HEK293 (cell line): ENCODE measurements around the gene SYNJ1.
A peak's percentile ranks its signal among the peaks of the same experiment; 100 is the strongest.

Experiments used
- HOXA7 ChIP-seq: sonication (generic); formaldehyde crosslinking; IDR thresholded peaks from 2 replicates; pipeline ENCODE4 v1.8.1; 2022; ENCODE audit warnings: missing genetic modification reagents, borderline replicate concordance
- KLF1 ChIP-seq: fragments of 450-650 bp; formaldehyde crosslinking; IDR thresholded peaks from 2 replicates; pipeline ENCODE4 v1.5.1; 2016; ENCODE audit warnings: missing biosample characterization, missing genetic modification characterization
- KLF7 ChIP-seq: fragments of 450-650 bp; formaldehyde crosslinking; IDR thresholded peaks from 2 replicates; pipeline ENCODE4 v1.5.1; 2016; ENCODE audit warnings: missing biosample characterization, missing genetic modification characterization, borderline replicate concordance
- KLF9 ChIP-seq: fragments of 450-650 bp; formaldehyde crosslinking; IDR thresholded peaks from 2 replicates; pipeline ENCODE4 v1.5.1; 2016; ENCODE audit warnings: missing biosample characterization, missing genetic modification characterization, low read depth
- SALL2 ChIP-seq: fragments of 450-650 bp; formaldehyde crosslinking; IDR thresholded peaks from 2 replicates; pipeline ENCODE4 v1.5.0; 2017; ENCODE audit warnings: missing biosample characterization, mild to moderate bottlenecking, missing genetic modification characterization, borderline replicate concordance
- TCF7L2 ChIP-seq: IDR thresholded peaks from 2 replicates; pipeline ENCODE4 v1.6.1; 2011; ENCODE audit warnings: low read depth, mild to moderate bottlenecking, inconsistent platforms, low read length, moderate library complexity, borderline replicate concordance
- ZBTB1 ChIP-seq: fragments of 450-650 bp; formaldehyde crosslinking; IDR thresholded peaks from 2 replicates; pipeline ENCODE4 v1.5.1; 2016; ENCODE audit warnings: missing biosample characterization, missing genetic modification characterization
- ZBTB17 ChIP-seq: fragments of 450-650 bp; formaldehyde crosslinking; IDR thresholded peaks from 2 replicates; pipeline ENCODE4 v1.5.1; 2016; ENCODE audit warnings: missing biosample characterization, missing genetic modification characterization
- ZBTB20 ChIP-seq: fragments of 450-650 bp; formaldehyde crosslinking; IDR thresholded peaks from 2 replicates; pipeline ENCODE4 v1.5.1; 2016; ENCODE audit warnings: missing biosample characterization, missing genetic modification characterization
- ZEB2 ChIP-seq: fragments of 450-650 bp; formaldehyde crosslinking; IDR thresholded peaks from 2 replicates; pipeline ENCODE4 v1.5.1; 2016; ENCODE audit warnings: missing biosample characterization, missing genetic modification characterization
- ZIC2 ChIP-seq: fragments of 450-650 bp; formaldehyde crosslinking; IDR thresholded peaks from 2 replicates; pipeline ENCODE4 v1.5.1; 2016; ENCODE audit warnings: missing biosample characterization, missing genetic modification characterization
- ZNF114 ChIP-seq: fragments of 450-650 bp; formaldehyde crosslinking; IDR thresholded peaks from 2 replicates; pipeline ENCODE4 v1.5.0; 2017; ENCODE audit warnings: missing biosample characterization, missing genetic modification characterization
- ZNF133 ChIP-seq: fragments of 450-650 bp; formaldehyde crosslinking; IDR thresholded peaks from 2 replicates; pipeline ENCODE4 v1.5.1; 2016; ENCODE audit warnings: missing biosample characterization, missing genetic modification characterization
- ZNF138 ChIP-seq: fragments of 450-650 bp; formaldehyde crosslinking; IDR thresholded peaks from 2 replicates; pipeline ENCODE4 v1.5.1; 2016; ENCODE audit warnings: missing biosample characterization, missing genetic modification characterization, borderline replicate concordance
- ZNF292 ChIP-seq: fragments of 450-650 bp; formaldehyde crosslinking; IDR thresholded peaks from 2 replicates; pipeline ENCODE4 v1.5.1; 2016; ENCODE audit warnings: low read depth, missing biosample characterization, missing genetic modification characterization, borderline replicate concordance
- ZNF335 ChIP-seq: fragments of 450-650 bp; formaldehyde crosslinking; conservative IDR thresholded peaks from 2 replicates; pipeline ENCODE4 v1.5.1; 2016; ENCODE audit warnings: missing biosample characterization, missing genetic modification characterization
- ZNF510 ChIP-seq: fragments of 450-650 bp; formaldehyde crosslinking; IDR thresholded peaks from 2 replicates; pipeline ENCODE4 v1.5.1; 2018; ENCODE audit warnings: mild to moderate bottlenecking, missing genetic modification characterization, missing biosample characterization; ENCODE audit not compliant: insufficient replicate concordance
- ZNF514 ChIP-seq: fragments of 450-650 bp; formaldehyde crosslinking; IDR thresholded peaks from 2 replicates; pipeline ENCODE4 v1.5.1; 2016; ENCODE audit warnings: missing biosample characterization, missing genetic modification characterization
- ZNF521 ChIP-seq: fragments of 450-650 bp; formaldehyde crosslinking; IDR thresholded peaks from 2 replicates; pipeline ENCODE4 v1.5.1; 2017; ENCODE audit warnings: missing biosample characterization, mild to moderate bottlenecking, missing genetic modification characterization
- ZNF560 ChIP-seq: fragments of 450-650 bp; formaldehyde crosslinking; IDR thresholded peaks from 2 replicates; pipeline ENCODE4 v1.5.1; 2017; ENCODE audit warnings: missing biosample characterization, missing genetic modification characterization, borderline replicate concordance
- ZNF596 ChIP-seq: fragments of 450-650 bp; IDR thresholded peaks from 2 replicates; pipeline ENCODE4 v1.5.0; 2018; ENCODE audit warnings: missing biosample characterization, mild to moderate bottlenecking, missing genetic modification characterization, moderate library complexity
- ZNF600 ChIP-seq: fragments of 450-650 bp; formaldehyde crosslinking; IDR thresholded peaks from 2 replicates; pipeline ENCODE4 v1.5.1; 2016; ENCODE audit warnings: missing biosample characterization, missing genetic modification characterization
- ZNF791 ChIP-seq: fragments of 450-650 bp; formaldehyde crosslinking; IDR thresholded peaks from 2 replicates; pipeline ENCODE4 v1.5.1; 2016; ENCODE audit warnings: missing biosample characterization, missing genetic modification characterization
- TF ChIP-seq, protein P1 (sequence below): fragments of 450-650 bp; formaldehyde crosslinking; IDR thresholded peaks from 2 replicates; pipeline ENCODE4 v1.5.1; 2016; ENCODE audit warnings: missing biosample characterization, missing genetic modification characterization
- TF ChIP-seq, protein P2 (sequence below): fragments of 450-650 bp; formaldehyde crosslinking; IDR thresholded peaks from 2 replicates; pipeline ENCODE4 v1.5.1; 2016; ENCODE audit warnings: missing biosample characterization, missing genetic modification characterization
- TF ChIP-seq, protein P3 (sequence below): fragments of 450-650 bp; formaldehyde crosslinking; IDR thresholded peaks from 2 replicates; pipeline ENCODE4 v1.5.1; 2017; ENCODE audit warnings: missing biosample characterization, missing genetic modification characterization
- TF ChIP-seq, protein P4 (sequence below): fragments of 450-650 bp; formaldehyde crosslinking; IDR thresholded peaks from 2 replicates; pipeline ENCODE4 v1.5.1; 2016; ENCODE audit warnings: missing biosample characterization, missing genetic modification characterization
- TF ChIP-seq, protein P5 (sequence below): fragments of 450-650 bp; formaldehyde crosslinking; IDR thresholded peaks from 2 replicates; pipeline ENCODE4 v1.5.1; 2016; ENCODE audit warnings: missing biosample characterization, missing genetic modification characterization, low read depth
- TF ChIP-seq, protein P6 (sequence below): sonication (generic); formaldehyde crosslinking; IDR thresholded peaks from 2 replicates; pipeline ENCODE4 v1.8.1; 2022; ENCODE audit warnings: mild to moderate bottlenecking, moderate library complexity, missing genetic modification reagents

The SYNJ1 gene

DNA sequence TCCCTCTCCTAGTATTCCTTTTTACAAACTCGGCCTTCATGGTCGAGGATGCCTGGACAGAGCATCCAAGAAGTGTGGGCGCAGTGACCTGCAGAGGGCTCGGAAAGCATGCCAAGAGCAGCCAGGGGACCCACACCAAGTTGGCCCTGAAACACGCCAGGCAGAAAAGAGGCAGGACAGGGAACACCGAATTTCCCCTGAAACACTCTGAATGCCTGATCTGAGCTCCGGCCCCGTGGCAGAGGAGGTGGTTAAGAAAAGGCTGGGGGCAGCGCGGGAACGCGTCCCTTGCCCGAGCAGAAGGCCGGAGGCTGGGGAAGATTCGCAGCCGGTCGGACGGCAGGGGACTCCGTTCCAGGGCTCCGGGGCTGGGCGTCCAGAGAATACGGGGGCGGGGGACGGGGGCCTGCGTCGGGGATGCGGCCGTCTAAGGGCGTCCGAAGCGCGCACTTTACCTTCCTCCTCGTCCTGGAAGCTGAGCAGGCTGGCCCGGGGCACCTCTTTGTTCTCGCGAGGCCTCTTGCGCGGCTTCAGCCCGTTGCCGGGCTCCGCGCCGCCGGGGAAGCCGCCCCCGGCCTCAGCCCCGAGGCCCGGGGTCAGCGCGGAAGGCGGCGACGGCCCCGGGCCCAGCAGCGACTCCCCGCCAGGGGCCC, 43.2 kb upstream of the SYNJ1 start (continued):
- TF ChIP-seq, protein P1, sequence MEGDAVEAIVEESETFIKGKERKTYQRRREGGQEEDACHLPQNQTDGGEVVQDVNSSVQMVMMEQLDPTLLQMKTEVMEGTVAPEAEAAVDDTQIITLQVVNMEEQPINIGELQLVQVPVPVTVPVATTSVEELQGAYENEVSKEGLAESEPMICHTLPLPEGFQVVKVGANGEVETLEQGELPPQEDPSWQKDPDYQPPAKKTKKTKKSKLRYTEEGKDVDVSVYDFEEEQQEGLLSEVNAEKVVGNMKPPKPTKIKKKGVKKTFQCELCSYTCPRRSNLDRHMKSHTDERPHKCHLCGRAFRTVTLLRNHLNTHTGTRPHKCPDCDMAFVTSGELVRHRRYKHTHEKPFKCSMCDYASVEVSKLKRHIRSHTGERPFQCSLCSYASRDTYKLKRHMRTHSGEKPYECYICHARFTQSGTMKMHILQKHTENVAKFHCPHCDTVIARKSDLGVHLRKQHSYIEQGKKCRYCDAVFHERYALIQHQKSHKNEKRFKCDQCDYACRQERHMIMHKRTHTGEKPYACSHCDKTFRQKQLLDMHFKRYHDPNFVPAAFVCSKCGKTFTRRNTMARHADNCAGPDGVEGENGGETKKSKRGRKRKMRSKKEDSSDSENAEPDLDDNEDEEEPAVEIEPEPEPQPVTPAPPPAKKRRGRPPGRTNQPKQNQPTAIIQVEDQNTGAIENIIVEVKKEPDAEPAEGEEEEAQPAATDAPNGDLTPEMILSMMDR, result peak; percentile 56; the same call in 1 of the 2 replicates
- TF ChIP-seq ZNF510, result no peak
- no peak for TF ChIP-seq HOXA7
- no peak for TF ChIP-seq ZNF791
- no peak for TF ChIP-seq KLF7 (tag by site-specific recombination)
- TF ChIP-seq KLF1 (tag by site-specific recombination), result no peak
- TF ChIP-seq, protein P2, sequence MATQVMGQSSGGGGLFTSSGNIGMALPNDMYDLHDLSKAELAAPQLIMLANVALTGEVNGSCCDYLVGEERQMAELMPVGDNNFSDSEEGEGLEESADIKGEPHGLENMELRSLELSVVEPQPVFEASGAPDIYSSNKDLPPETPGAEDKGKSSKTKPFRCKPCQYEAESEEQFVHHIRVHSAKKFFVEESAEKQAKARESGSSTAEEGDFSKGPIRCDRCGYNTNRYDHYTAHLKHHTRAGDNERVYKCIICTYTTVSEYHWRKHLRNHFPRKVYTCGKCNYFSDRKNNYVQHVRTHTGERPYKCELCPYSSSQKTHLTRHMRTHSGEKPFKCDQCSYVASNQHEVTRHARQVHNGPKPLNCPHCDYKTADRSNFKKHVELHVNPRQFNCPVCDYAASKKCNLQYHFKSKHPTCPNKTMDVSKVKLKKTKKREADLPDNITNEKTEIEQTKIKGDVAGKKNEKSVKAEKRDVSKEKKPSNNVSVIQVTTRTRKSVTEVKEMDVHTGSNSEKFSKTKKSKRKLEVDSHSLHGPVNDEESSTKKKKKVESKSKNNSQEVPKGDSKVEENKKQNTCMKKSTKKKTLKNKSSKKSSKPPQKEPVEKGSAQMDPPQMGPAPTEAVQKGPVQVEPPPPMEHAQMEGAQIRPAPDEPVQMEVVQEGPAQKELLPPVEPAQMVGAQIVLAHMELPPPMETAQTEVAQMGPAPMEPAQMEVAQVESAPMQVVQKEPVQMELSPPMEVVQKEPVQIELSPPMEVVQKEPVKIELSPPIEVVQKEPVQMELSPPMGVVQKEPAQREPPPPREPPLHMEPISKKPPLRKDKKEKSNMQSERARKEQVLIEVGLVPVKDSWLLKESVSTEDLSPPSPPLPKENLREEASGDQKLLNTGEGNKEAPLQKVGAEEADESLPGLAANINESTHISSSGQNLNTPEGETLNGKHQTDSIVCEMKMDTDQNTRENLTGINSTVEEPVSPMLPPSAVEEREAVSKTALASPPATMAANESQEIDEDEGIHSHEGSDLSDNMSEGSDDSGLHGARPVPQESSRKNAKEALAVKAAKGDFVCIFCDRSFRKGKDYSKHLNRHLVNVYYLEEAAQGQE, result peak; percentile 10; the same call in 1 of the 2 replicates
- TF ChIP-seq, protein P3, sequence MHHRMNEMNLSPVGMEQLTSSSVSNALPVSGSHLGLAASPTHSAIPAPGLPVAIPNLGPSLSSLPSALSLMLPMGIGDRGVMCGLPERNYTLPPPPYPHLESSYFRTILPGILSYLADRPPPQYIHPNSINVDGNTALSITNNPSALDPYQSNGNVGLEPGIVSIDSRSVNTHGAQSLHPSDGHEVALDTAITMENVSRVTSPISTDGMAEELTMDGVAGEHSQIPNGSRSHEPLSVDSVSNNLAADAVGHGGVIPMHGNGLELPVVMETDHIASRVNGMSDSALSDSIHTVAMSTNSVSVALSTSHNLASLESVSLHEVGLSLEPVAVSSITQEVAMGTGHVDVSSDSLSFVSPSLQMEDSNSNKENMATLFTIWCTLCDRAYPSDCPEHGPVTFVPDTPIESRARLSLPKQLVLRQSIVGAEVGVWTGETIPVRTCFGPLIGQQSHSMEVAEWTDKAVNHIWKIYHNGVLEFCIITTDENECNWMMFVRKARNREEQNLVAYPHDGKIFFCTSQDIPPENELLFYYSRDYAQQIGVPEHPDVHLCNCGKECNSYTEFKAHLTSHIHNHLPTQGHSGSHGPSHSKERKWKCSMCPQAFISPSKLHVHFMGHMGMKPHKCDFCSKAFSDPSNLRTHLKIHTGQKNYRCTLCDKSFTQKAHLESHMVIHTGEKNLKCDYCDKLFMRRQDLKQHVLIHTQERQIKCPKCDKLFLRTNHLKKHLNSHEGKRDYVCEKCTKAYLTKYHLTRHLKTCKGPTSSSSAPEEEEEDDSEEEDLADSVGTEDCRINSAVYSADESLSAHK, result no peak
- no peak for TF ChIP-seq ZNF514
- TF ChIP-seq ZNF138, result no peak
- TF ChIP-seq ZNF335, result peak; percentile 95
- no peak for TF ChIP-seq ZNF114 (tag by site-specific recombination)
- TF ChIP-seq, protein P4, sequence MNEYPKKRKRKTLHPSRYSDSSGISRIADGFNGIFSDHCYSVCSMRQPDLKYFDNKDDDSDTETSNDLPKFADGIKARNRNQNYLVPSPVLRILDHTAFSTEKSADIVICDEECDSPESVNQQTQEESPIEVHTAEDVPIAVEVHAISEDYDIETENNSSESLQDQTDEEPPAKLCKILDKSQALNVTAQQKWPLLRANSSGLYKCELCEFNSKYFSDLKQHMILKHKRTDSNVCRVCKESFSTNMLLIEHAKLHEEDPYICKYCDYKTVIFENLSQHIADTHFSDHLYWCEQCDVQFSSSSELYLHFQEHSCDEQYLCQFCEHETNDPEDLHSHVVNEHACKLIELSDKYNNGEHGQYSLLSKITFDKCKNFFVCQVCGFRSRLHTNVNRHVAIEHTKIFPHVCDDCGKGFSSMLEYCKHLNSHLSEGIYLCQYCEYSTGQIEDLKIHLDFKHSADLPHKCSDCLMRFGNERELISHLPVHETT, result no peak
- TF ChIP-seq ZBTB17 (tag by site-specific recombination), result peak; percentile 88
- no peak for TF ChIP-seq SALL2
- TF ChIP-seq TCF7L2, result no peak
- TF ChIP-seq, protein P5, sequence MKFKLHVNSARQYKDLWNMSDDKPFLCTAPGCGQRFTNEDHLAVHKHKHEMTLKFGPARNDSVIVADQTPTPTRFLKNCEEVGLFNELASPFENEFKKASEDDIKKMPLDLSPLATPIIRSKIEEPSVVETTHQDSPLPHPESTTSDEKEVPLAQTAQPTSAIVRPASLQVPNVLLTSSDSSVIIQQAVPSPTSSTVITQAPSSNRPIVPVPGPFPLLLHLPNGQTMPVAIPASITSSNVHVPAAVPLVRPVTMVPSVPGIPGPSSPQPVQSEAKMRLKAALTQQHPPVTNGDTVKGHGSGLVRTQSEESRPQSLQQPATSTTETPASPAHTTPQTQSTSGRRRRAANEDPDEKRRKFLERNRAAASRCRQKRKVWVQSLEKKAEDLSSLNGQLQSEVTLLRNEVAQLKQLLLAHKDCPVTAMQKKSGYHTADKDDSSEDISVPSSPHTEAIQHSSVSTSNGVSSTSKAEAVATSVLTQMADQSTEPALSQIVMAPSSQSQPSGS (tag by site-specific recombination), result no peak
- no peak for TF ChIP-seq ZNF292 (tag by site-specific recombination)
- no peak for TF ChIP-seq ZBTB1 (tag by site-specific recombination)
- TF ChIP-seq, protein P6, sequence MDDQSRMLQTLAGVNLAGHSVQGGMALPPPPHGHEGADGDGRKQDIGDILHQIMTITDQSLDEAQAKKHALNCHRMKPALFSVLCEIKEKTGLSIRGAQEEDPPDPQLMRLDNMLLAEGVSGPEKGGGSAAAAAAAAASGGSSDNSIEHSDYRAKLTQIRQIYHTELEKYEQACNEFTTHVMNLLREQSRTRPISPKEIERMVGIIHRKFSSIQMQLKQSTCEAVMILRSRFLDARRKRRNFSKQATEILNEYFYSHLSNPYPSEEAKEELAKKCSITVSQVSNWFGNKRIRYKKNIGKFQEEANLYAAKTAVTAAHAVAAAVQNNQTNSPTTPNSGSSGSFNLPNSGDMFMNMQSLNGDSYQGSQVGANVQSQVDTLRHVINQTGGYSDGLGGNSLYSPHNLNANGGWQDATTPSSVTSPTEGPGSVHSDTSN (CRISPR knock-in tag), result no peak
- TF ChIP-seq ZIC2 (tag by site-specific recombination), result no peak
- no peak for TF ChIP-seq ZNF596 (tag by site-specific recombination)
- TF ChIP-seq ZNF600 (tag by site-specific recombination), result peak; percentile 7; the same call in 1 of the 2 replicates
- no peak for TF ChIP-seq ZNF560 (tag by site-specific recombination)
- TF ChIP-seq ZBTB20 (tag by site-specific recombination), result peak; percentile 69; the same call in 1 of the 2 replicates
- TF ChIP-seq KLF9 (tag by site-specific recombination), result 0 out of 2 replicates have a peak, but pooled peaks have one; percentile 14
- no peak for TF ChIP-seq ZEB2 (tag by site-specific recombination)
- TF ChIP-seq ZNF521 (tag by site-specific recombination), result no peak
- TF ChIP-seq ZNF133 (tag by site-specific recombination), result no peak
